Dermis microvascular lymphatic vessel endothelial cell (primary cell): ENCODE results near the gene OTUB2. TPM values are rescaled to one million over a fixed set of nuclear protein-coding genes. Genes with fewer than 3 reads are reported as not detected.

ENCODE experiments used
- total RNA-seq: library from RNA; depleted of rRNA; stranded (reverse); fragments of >200 nt; gene quantifications from 2 replicates; pipeline ENCODE4 v1.2.1, GENCODE V29; 2014

The OTUB2 gene
- total RNA-seq, 1 donor from 2014 or later = 0.64 TPM

Other genes with a start within 250 kb of the OTUB2 start
- gene PRIMA1, start 237.9 kb upstream of the OTUB2 start, total RNA-seq = not detected in 2 replicates
- not detected in 2 replicates for gene FAM181A, start 99.0 kb upstream of the OTUB2 start, total RNA-seq
- gene ASB2, start 49.8 kb upstream of the OTUB2 start, total RNA-seq = not detected in 2 replicates
- gene CCDC197, start 29.0 kb upstream of the OTUB2 start, total RNA-seq = not detected in 2 replicates
- gene DDX24, start 54.9 kb downstream of the OTUB2 start, total RNA-seq = 63.3 and 90.8 TPM in 2 replicates
- gene IFI27L1, start 55.0 kb downstream of the OTUB2 start, total RNA-seq = 7.2 and 13.0 TPM in 2 replicates
- 54.5 and 62.0 TPM in 2 replicates for gene IFI27, start 84.4 kb downstream of the OTUB2 start, total RNA-seq
- 5.2 and 8.9 TPM in 2 replicates for gene IFI27L2, start 103.3 kb downstream of the OTUB2 start, total RNA-seq
- gene PPP4R4, start 148.0 kb downstream of the OTUB2 start, total RNA-seq = not detected in 2 replicates